ENCODE data around the gene ACLY. TPM values are rescaled to one million over a fixed set of nuclear protein-coding genes. Genes with fewer than 3 reads are reported as not detected.

The ACLY gene
- total and polyA plus RNA-seq, 2 of the 13 experiments (the other 11 are each of a cell fraction or from before 2014, with no cell fraction given), result 111 to 218 TPM

- TF ChIP-seq ZXDC (CRISPR knock-in tag; IDR thresholded peaks at IDR 0.05) (no peak; the same call in 1 of the 2 replicates), SPEN (CRISPR knock-in tag; IDR thresholded peaks at IDR 0.05; ENCODE audit: low read depth) (peak; percentile 91), ARNT2 (CRISPR knock-in tag; IDR thresholded peaks at IDR 0.05; ENCODE audit: low read depth) (peak; percentile 73; the same call in 1 of the 2 replicates), RFXANK (CRISPR knock-in tag; IDR thresholded peaks at IDR 0.05) (peak; percentile 70; the same call in 1 of the 2 replicates), PBX3 (CRISPR knock-in tag; IDR thresholded peaks at IDR 0.05; ENCODE audit: borderline replicate concordance) (no peak), GTF2F1 (IDR thresholded peaks at IDR 0.05; ENCODE audit: low read length) (no peak), ZNF367 (CRISPR knock-in tag; IDR thresholded peaks at IDR 0.05; ENCODE audit: borderline replicate concordance) (no peak), POLR2AphosphoS2 (IDR thresholded peaks at IDR 0.05; ENCODE audit: low read depth, low read length) (no peak), TFE3 (CRISPR knock-in tag; IDR thresholded peaks at IDR 0.05) (peak; percentile 76), REL (CRISPR knock-in tag; conservative IDR thresholded peaks at IDR 0.05) (peak; percentile 47; the same call in 1 of the 2 replicates), DZIP1 (CRISPR knock-in tag; IDR thresholded peaks at IDR 0.05) (no peak)
These were observed 11.5 kb upstream of the ACLY start, which contains the start of gene ODAD4 (continued) for GRCh38 chr17:41930009-41930832.

All from HepG2 (cell line).